Nucleus accumbens (tissue), 56 donors: Measurements from ENCODE around the gene SLC41A3.
"Not testable (repeated sequence)": the region's sequence is repeated elsewhere in the genome, so short reads cannot be mapped to it uniquely, and the experiment has no call there.

Experiments used
- DNase-seq, 56 donors: peaks; one replicate each; lab custom pipeline; 2025; lab: John Stamatoyannopoulos, UW

The SLC41A3 gene

GRCh38 chr3:126013751-126014156, 70.2 kb downstream of the SLC41A3 start:
- DNase-seq: no peak

GRCh38 chr3:126009181-126009580, 74.7 kb downstream of the SLC41A3 start:
- DNase-seq: no peak

GRCh38 chr3:126008219-126008618, 75.7 kb downstream of the SLC41A3 start:
- no peak for DNase-seq

- DNase-seq: no peak
Observed at GRCh38 chr3:126005951-126006350, 78.0 kb downstream of the SLC41A3 start.

GRCh38 chr3:126004692-126005091, 79.2 kb downstream of the SLC41A3 start:
- DNase-seq: no peak

- no peak for DNase-seq
Observed at GRCh38 chr3:126004217-126004616, 79.7 kb downstream of the SLC41A3 start.

GRCh38 chr3:126003447-126004190, 80.3 kb downstream of the SLC41A3 start:
- DNase-seq: no peak

GRCh38 chr3:126002189-126002588, 81.7 kb downstream of the SLC41A3 start:
- DNase-seq: no peak

GRCh38 chr3:125996751-125997150, 87.2 kb downstream of the SLC41A3 start:
- not testable (repeated sequence) for DNase-seq

- DNase-seq: peak in 52 of 56 donors; percentile 22 to 94 (median 68)
Observed at GRCh38 chr3:125990253-125990970, 93.5 kb downstream of the SLC41A3 start.

- not testable (repeated sequence) for DNase-seq
Observed at GRCh38 chr3:125984951-125985350, 99.0 kb downstream of the SLC41A3 start.

GRCh38 chr3:125977104-125977503, 106.8 kb downstream of the SLC41A3 start:
- DNase-seq: not testable (repeated sequence)

GRCh38 chr3:125976003-125976390, 107.9 kb downstream of the SLC41A3 start:
- not testable (repeated sequence) for DNase-seq

GRCh38 chr3:125975245-125976002, 108.5 kb downstream of the SLC41A3 start:
- DNase-seq: not testable (repeated sequence)

- peak in 49 of 56 donors; percentile 8 to 70 (median 43) for DNase-seq
Observed at GRCh38 chr3:125971997-125972944, 111.7 kb downstream of the SLC41A3 start.

- DNase-seq: not testable (repeated sequence)
Observed at GRCh38 chr3:125968701-125969592, 115.0 kb downstream of the SLC41A3 start, which contains the start of gene ROPN1B. Gene ROPN1B (plus strand): TSS chr3:125969178. CDS start chr3:125972055, 2,877 bp downstream.

GRCh38 chr3:125968121-125968520, 115.8 kb downstream of the SLC41A3 start:
- not testable (repeated sequence) for DNase-seq

GRCh38 chr3:125967156-125967555, 116.8 kb downstream of the SLC41A3 start:
- no peak for DNase-seq

- no peak for DNase-seq
Observed at GRCh38 chr3:125965505-125965904, 118.4 kb downstream of the SLC41A3 start.
